ENCODE measurements around the gene ABL1. TPM values are rescaled to one million over a fixed set of nuclear protein-coding genes. Genes with fewer than 3 reads are reported as not detected.
A peak's percentile ranks its signal among the peaks of the same experiment; 100 is the strongest.

ABL1 gene
- total RNA-seq, 1 donor from 2014 or later = 44.6 TPM

DNA sequence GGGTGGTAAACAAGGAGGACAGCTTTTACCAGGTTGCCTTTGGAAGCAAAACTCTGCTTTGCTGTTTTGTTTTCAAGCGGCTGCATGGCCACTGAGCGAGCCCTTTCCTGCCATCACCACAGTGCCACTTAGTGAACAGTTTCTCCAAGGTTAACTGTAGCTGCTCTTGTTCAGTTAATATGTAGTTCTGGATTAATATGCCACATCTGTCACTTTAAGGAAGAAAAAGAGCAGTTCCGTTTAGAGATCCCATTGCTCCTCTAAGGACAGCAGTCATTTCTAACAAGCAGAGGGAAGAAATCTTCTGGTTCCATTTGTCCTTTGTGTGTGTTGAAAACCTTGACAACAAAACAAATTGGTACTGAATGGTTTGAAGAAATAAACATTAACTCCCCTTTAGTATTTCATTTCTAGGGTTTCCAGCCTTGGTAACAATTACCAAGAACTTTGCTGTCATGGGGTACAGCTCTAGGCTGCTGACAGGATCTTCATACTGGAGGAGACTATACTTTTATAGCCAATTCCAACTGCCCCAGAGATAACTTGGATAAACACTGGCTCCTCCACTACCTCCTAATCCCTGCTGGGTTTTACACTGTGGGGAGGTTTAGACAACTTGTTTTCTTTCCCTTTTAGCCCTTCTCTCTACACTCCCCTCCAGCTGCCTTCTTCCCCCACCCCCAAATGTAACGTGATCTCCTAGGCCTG, 10.3 kb upstream of the ABL1 start:
- DNase-seq (ENCODE audit: low read depth) = peak; percentile 89

DNA sequence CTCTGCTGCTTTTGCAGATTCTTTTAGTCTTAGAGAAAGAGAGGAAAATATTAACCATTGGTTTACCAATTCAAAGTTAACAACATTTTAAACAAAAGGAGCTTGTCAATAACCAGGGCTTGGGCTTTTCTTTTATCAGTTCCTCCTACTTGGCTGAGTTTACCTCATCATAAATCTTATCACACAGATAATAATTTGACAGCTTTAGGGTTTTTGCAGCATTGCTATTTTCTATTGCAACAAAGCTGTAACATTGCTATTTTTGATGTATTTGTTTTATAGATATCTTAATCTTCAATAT, 9.8 kb upstream of the ABL1 start:
- no peak for DNase-seq (ENCODE audit: low read depth)

DNA sequence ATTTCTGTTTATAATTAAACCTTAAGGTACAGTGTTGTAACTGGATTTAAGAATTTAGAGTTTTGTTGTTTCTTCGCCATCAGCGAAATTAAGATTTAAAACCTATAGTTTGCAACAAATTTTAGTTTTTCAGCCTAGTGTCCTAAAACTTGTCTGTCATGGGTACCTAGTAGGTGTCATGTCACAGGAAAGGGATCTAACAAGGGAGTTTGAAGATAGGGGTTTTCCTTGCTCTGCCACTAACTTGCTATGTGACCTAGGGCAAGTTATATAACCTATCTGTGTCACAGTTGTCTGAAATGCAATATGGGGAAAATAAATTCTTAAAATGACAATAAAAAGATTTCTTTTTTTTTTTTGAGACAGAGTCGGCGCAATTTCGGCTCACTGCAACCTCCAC, 9.2 kb upstream of the ABL1 start:
- no peak for DNase-seq (ENCODE audit: low read depth)

DNA sequence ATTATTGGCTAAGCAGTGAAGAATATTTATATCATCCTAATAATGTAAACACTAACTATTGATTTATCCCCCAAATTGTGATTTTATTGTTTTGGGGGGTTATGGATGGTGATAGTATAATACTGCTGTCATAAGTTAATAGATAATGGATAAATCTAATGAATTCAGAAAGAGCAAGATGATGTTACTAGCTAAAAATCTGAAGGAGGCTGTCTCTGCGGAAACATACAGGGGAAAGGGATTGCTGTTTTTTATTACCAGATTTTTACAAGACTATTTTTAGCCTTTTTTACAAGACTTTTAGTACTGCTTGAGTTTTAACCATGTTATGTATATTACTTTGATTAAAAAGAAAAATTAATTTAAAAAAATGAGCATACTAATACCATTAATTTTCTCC, 5.3 kb upstream of the ABL1 start:
- DNase-seq (ENCODE audit: low read depth) = no peak

DNA sequence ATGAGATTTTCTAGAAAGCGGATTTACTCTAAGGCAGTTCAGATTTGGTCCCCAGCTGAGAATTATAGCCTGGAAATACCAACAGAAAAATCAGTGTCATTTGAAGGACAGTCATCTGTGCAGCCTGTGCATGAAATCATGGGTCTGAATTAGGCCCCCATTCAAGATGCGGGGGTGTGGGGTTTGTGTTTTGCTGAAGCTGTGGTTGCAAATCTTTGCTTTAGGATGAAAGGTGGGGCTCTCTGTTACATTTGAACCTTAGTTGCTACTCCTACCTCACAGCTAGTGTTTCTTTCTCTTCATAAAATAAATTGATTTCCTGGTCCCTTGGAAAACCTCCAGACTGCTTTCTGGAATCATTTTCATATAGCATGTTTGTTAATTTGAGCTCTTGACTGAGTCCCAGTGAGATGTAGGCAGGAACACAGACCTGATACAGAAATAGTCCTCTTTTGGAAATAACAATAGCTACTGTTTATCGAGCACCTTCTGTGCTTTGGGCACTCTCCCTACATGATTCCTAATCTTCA, 4.8 kb upstream of the ABL1 start:
- DNase-seq (ENCODE audit: low read depth) = no peak

DNA sequence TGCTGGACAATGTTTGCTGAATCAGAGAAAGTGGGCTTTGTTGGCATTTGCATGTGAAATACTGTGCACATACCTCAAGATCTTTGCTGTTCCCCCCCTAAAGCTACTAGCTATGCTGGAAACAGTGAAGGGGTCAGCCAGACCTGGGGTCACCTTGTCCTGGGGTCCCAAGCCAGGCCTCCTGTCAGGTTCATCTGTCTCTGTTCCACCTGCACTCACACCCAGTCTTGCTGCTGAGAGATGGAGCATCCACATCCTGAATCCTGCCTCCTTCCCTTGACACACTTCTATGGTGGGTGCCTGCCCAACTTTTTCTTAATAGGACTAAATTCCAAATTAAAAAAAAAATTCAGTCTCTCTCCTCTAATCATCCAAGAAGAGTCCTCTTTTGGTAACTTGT, 4.0 kb upstream of the ABL1 start:
- no peak for DNase-seq (ENCODE audit: low read depth)

DNA sequence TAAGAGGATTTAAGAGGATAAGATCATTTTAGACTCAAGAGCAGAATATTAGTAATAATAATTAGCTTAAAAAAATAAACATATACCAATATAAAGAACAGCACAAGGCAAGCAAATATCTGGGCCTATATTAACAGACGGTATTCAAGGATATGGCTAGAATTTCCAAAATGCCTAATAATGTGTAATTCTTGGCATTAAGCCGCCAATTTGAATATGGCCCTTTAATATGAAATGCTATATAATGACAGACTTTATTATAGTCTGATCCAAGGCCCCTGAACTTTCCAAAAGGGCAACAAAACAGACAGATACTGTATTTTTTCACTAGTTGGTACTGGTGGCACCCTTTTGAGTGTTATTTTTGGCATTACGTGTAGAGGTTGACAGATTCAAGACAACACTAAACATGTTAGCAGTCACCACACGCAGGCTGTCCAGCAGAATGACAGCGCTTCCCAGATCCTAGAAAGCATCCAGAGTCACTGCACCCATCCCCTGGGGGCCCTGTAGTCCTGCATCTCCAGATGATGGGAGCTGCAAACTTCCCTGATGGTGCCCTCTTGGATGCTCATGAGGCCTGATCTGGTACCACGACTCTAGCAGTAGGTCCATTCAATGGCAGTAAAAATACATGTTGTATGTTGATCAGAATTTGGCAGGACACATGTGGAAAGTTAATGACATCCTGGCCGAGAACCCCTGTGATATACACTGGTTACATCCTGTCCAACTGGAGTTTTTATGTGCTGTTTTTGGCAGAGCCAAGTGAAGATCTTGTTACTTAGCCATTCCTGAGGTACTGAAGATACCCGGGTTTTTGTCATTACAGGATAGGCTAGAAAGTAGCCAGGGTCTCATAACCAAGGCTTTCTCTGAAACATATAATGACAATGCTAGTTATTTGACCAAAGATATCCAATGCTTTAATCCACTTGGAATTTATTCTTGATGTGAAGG, 1.7 kb upstream of the ABL1 start:
- peak; percentile 47 for DNase-seq (ENCODE audit: low read depth)

DNA sequence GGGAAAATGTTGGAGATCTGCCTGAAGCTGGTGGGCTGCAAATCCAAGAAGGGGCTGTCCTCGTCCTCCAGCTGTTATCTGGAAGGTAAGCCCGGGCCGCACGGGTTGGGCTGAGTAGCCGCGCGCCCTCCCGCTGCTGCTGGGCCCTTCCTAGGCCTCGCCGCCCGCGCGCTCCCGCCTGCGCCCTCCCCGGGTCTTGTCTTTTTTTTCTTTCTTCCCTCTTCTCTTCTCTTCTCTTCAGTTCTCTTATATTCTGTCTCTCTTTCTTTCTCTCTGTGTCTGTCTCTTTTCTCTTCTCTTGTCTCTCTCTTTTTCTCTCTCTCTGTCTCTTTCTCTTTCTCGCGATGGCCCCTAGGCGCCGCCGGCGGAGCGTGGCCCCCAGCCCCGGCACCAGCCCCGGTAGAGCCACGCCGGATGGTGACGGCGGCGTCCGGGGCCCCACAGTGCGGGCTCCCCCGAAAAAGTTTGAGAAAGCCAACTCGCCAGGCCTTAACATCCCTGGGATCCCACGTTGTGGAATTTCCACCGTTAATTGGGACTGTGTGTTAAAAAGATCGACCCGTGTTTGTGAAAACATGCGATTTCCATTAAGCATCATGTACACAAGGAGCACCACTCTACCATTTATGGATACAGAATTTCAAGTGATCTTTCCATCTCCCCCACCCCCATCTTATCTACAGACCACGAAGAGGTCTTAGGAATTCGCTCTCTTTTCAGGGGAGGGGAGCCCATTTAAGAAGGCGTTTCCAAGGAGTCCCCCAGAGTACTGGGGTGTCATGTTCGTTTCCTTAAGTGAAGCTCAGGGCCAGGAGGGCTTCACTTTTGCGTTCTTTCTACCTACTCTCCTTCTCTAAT, 616 bp downstream of the ABL1 start:
- peak; percentile 57 for DNase-seq (ENCODE audit: low read depth)

DNA sequence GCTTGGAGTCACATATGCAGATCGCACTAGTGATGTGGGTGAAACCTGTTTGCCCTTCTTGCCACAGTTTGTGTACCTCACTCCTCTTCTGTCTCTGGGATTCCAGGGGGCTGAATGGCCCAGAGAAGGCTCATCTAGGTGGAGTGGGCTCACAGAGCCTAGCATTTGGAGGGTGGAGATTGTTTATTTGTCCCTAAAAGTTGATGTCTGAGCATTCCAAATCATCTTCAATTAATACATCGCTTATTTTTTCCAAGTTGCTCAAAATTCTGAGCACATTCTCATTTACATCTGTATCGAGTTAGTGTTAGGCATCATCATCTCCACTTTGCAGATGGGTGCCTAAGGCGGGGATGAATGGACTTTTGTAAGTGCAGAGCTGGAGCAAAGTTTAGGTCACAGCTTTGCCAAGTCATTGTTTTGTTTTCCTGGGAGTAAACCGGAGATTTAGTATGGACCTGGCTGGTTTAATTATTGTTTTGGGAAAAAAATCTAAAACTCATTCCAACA, 2.0 kb downstream of the ABL1 start:
- DNase-seq (ENCODE audit: low read depth) = no peak

DNA sequence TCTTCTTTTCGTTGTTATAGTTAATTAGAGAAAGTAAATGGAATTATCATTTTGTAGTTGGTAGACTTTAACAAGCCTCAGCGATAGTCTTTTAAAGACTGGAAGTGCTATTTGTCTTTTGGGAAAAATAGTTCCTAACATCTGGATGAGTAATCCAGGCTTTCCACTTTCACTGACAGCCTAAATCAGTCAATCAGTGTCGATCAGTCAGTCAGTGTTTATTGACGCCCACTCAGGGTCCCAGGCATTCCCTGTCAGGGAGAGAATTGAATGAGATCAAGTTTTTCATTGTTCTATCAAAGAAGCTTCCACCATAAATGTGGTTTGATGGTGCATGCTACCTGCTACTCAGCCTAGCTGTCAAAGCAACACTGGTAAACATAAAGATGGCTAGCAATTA, 2.6 kb downstream of the ABL1 start:
- DNase-seq (ENCODE audit: low read depth) = no peak

DNA sequence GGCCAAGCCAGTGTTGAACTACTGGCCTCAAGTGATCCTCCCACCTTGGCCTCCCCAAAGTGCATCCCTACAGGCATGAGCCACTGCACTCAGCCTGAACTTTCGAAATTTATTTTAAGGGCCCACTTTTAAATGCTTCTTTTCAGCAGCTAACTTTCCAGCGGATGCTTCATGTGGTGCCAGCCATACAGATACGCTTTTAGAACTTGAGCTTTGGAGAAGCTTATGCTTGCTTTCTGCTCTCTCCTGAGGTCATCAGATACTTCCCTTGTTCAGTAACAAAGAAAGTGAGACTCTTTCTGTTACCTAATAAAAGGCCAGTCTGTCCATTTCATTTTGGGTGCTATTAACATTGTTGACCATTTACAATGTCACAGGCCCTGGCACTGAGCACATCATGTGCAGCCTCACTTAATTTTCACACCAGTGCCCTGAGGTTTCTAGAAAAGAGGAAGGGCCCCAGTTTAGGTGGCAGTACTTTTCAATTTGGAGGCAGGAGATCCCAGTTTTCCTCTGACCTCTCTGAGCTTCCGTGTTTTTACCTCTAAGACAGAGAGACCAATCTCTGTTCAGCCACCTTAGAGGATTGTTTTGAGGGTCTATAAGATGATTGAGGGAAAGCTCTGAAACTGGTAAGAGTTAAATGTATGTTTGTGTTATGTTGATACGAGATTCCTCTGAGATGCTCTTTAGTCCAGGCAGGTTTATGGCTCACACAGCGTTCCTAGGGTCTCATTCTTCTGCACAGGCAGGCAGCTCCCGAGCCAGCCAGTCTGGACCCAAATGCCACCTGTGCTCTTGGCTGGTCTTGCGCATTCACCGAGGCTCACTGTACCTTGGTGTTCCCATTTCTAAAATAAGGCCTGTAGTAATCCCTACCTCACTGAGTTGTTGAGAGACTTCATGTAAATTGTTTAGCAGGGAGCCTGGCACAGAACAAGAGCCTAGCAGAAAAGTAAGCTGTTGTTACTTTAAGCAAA, 4.4 kb downstream of the ABL1 start:
- no peak for DNase-seq (ENCODE audit: low read depth)

DNA sequence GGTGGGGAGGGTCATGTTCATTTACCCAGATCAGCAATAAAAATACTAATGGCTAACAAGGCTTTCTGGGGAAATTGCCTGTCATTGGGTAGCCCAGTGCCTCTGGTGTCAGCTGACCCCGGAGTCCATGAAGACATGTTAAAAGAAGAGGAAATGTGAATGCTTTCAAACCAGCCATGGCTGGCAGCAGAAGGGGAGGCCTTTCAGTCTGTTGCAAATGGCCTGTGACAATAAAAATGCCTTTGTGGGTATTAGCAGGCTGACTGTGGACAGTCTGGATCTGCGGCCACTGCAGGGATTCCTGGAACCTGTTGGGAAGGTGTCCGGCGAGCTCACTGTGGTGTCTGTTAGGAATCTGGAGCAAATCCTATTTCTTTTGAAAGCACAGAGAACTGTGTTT, 7.5 kb downstream of the ABL1 start:
- no peak for DNase-seq (ENCODE audit: low read depth)

DNA sequence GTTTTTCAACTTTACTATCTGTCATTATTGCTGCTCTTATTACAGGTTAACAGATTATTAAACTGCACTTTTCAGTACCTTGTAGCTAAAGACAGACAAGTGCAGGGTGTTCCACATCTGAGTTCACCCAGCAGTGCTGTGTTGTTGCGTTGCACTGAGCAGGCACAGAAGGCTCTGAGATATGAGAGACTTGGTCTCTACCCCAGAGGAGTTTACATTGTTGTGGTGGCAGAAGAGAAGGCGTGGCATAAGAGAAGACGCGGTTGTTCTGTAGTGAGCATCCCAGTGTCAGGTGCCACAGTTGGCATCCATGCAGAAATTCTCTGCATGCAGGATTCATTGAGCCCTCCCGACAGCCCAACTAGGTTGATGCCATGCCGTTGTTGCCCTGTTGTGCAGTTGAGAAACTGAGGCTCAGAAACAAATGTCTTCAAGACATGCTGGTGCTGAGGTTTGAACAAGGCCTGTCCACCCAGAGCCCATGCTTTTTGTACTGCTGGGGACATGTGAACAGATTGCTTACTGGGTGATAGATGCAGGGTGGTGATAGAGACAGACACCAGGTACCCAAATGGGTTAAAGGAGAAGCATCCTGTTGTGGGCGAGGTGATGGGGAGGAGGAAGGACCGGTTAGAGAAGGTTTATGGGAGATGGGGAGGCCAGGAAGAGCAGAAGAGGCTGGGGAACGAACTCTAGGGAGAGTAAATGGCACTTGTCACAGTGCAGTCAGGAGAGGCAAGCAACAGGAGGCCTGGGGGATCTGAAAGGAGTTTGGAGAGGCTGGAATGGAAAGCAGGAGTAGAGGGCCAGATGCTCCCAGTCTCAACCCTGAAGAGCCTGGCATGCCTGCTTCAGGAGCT, 8.2 kb downstream of the ABL1 start:
- peak; percentile 46 for DNase-seq (ENCODE audit: low read depth)

DNA sequence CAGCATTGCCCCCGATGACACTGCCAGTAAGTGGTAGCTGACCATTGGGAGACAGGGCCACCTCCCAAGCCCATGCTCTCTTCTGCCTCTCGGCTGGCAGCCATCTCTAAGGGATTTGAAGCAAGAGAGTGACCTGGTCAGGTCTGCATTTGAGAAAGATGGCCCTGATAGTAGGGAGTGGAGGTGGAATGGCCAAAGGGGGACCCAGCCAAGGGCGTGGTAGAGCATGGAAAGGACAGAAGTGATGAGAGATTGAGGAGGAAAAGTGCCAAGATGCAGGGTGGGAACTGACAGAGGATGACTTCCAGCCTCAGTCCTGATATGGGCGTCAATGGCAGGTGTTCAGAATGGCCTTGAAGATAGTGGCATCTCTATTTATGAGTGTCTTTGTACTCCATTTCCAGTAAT, 9.0 kb downstream of the ABL1 start:
- peak; percentile 50 for DNase-seq (ENCODE audit: low read depth)

DNA sequence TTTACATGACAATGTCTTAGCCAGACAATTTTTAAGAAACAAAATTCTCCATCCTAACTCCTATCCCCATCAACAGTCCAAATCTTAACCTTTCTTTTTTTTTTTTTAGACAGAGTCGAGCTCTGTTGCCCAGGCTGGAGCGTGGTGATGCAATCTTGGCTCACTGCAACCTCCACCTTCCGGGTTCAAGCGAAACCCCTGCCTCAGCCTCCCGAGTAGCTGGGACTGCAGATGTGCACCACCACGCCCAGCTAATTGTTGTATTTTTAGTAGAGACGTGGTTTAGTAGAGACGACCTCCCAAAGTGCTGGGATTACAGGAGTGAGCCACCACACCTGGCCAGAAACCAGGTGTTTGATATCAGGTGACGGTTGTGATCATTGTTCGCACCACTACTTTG, 10.2 kb downstream of the ABL1 start:
- DNase-seq (ENCODE audit: low read depth) = no peak

DNA sequence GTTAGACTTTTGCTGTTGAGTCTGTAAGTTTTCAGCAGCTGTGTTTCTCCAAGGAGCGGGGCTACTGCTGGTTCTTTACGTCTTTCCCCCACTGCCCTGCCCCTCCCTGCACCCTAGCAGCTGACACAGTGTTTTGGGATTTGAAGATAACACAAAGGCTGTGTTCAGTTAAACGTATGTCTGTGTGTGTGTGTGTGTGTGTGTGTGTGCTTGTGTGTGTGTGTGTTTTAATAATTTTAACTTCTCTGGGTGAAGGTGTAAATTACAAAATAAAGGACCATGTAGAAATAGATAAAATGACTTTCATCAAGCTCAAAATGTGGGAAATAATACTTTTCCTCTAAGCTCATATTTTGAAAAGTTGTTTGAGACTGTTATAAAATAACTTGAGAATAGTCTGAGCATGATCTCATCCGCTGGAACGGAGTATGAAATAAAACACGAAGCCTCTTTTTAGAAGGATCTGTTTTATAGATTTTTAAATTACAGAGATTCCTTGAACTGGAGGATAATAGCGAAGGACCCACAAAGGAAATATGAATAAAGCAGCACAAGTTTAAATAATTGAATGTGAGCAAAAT, 10.9 kb downstream of the ABL1 start:
- peak; percentile 76 for DNase-seq (ENCODE audit: low read depth)

DNA sequence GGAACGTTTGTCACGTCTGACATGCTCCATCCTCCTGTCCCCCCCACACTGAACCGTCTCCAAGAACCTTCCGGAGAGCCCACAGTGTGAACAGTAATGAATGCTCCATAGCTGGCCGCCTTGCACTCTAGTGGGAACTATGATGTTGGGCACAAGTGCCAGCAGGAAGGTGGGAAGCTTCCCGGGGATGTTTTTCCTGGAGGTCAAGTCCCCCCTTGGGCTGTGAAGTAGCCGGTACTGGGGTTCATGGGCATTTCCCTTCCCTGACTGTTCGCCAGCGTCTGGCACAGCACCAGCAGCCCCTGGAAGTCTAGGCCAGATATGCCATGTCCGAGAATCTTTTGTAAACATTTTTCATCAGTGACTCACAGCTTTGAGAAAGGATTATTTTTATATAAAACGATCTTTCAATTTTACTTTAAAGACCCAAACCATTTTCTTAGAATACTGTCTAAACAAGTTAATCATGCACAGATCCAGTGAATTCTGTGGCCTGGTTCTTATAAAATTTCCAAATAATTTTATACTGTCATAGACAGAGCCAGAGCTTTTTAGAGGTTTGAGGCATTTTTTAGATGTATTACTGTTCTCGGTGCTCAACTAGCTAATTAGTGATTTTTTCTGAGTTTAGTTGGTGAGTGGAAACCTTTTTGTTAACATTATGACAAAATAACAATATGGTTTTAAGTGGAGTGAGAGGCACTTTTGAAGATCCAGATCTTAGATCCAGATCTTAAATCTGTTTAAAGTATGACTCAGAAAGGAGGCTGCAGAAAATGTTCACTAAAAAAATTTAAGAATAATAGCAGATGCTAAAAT, 11.6 kb downstream of the ABL1 start:
- DNase-seq (ENCODE audit: low read depth) = peak; percentile 69
